GM03348 (cell line): ENCODE results near the gene TRIM59.
"Not testable (repeated sequence)": the region's sequence is repeated elsewhere in the genome, so short reads cannot be mapped to it uniquely, and the experiment has no call there.

Experiments
- DNase-seq: peaks from one replicate; pipeline ENCODE4 v3.0.0; 2012; ENCODE audit warnings: low spot score

Gene TRIM59

DNA sequence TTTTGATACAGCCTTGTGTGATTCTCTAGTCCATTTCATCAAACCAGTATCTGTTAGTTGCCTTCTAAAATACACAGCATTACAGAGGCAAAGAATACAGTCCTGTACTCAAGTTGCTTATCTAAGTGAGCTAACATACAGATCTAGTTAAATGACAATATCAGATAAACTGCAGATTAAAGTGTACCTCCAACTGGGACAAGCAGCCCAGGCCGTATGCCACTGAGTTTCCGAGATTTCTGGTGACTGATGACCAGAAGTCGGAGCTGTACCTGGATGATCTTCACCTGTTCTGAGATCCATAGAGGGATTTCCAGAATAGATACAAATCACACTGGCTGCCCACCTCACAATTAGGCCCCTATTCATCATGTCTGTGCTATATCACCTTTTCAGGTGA is 6.3 kb upstream of the TRIM59 start:
- DNase-seq = no peak

GRCh38 chr3:160454995-160455394 is 5.4 kb upstream of the TRIM59 start:
- DNase-seq = no peak

DNA sequence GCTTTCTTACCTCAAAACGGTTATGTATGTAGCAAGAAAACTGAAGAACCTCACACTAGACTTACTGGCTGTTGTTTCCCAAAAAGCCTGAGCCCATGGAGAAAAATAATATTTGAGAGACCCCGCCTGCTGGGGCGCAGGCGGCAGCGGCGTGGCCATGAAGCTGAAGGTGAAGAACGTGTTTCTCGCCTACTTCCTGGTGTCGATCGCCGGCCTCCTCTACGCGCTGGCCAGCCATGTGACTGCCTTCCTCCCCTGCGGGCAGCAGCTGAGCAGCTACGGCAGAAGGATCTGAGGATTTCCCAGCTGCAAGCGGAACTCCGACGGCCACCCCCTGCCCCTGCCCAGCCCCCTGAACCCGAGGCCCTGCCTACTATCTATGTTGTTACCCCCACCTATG is 2.7 kb upstream of the TRIM59 start:
- DNase-seq = not testable (repeated sequence)

GRCh38 chr3:160451602-160452001 is 2.0 kb upstream of the TRIM59 start:
- DNase-seq = no peak

DNA sequence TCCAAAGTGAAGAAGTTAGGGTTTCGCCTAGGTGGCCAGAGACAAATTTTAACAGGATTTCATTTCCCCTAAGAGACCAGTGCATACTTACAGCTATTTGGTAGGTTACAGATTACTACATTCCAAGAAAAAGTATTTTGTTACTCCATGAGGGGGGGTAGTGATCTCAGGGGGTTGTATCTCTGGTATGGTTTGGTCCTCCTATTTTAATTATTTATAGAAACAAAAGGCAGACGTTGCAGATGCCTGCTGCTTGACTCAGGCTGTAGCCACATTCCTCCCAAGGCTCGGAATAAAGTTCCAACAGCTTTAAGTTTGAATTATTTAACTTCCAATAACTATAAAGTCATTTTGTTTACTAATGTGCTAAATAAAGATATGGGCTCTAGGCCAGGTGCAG is 1.3 kb upstream of the TRIM59 start:
- DNase-seq = peak; percentile 91

DNA sequence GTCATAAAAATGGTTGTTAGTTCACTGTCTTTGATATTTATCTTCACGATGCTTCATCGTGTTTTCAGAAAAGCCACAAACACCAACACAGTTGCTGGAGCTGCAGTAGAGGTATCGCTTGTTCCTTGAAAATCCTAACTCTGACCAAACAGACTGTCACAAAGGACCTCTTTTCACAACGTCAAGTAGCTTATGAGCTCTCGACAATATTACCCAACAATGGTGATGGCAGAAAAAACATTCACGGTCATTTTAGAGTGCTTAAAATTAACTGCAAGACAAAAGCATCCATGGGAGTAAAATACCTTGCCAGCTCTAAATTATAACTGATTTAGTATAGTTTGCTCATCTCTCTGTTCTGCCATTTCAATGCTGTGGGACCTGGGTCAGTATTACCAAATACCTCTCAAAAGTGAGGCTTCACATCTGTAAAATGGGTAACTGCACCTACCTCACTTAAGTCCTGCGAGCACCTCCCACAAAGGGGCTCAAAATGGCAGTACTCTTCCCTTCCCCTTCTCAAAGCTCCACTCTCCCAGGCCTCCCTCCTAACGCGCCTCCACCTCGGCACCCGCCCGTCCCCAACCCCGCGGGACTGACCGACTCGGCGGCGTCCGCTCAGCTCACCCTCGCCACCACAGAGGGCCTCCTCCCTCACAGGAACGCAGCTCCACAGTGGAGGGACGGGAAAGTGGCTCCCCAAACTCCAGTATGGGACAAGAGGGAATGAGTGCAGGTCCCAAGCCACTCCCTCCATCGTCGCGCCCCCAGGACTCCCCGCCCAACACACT is 546 bp downstream of the TRIM59 start:
- DNase-seq = peak; percentile 16

- peak; percentile 16 for DNase-seq
These were observed 2.0 kb downstream of the TRIM59 start for GRCh38 chr3:160447544-160447943.

DNA sequence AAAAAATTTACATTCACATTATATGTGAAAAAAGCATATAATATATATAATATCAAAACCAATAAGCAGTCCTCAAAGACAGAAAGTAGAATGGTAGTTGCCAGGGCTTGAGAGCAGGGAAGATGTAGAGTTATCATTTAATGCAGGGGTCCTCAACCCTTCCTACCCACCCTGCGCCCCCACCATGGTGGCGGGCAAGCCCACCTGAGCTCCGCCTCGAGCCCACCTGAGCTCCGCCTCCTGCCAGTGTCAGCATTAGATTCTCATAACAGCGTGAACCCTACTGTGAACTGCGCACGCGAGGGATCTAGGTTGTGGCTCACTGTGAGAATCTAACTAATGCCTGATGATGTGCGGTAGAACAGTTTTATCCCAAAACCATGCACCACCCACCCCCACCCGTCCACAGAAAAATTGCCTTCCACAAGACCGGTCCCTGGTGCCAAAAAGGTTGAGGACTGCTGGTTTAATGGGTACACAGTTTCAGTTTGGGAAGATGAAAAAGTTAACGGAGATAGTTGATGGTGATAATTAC is 3.0 kb downstream of the TRIM59 start:
- no peak for DNase-seq

DNA sequence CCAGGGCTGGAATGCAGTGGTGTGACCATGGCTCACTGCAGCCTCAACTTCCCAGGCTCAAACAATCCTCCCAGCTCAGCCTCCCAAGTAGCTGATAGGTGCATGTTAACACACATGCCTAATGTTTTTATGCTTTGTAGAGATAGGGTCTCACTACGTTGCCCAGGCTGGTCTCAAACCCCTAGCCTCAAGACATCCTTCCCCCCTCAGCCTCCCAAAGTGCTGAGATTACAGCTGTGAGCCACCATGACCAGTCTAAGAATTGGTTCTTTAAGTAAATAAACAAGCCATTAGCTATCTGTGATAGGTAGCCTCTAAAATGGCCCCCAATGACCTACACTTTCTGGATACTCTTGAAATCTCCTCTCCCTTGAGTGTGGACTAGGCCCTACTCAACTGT is 3.7 kb downstream of the TRIM59 start:
- DNase-seq = no peak

DNA sequence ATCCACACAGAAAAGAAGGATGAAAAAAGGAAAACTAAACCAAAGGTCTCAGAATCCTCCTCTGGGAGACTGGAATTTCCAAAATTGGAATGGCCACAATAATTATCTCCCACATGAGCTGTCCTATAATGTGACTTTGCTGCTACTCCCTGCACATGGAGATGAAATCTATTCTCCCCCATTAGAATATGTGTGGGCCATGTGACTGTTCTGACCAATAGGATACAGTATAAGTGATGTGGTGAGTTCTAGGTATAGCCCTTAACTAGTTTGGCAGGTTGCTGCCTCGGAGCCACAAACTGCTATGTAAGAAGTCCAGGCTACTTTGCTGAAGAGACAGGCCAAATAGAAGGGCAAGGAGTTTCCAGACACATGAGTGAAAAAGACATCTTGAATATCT is 5.2 kb downstream of the TRIM59 start:
- peak; percentile 6 for DNase-seq

DNA sequence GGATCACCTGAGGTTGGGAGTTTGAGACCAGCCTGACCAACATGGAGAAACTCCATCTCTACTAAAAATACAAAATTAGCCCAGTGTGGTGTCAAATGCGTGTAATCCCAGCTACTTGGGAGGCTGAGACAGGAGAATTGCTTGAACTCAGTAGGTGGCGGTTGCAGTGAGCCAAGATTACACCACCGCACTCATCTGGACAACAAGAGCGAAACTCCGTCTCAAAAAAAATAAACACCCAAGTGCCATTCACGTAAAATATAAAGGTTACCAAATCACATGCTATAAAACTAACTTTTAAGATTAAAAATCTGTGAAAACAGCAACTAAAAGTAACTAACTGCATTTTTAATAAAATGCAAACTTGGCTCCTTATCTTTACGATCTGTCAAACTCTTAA is 8.9 kb downstream of the TRIM59 start:
- DNase-seq = no peak

GRCh38 chr3:160437083-160437455 is 12.5 kb downstream of the TRIM59 start:
- no peak for DNase-seq

DNA sequence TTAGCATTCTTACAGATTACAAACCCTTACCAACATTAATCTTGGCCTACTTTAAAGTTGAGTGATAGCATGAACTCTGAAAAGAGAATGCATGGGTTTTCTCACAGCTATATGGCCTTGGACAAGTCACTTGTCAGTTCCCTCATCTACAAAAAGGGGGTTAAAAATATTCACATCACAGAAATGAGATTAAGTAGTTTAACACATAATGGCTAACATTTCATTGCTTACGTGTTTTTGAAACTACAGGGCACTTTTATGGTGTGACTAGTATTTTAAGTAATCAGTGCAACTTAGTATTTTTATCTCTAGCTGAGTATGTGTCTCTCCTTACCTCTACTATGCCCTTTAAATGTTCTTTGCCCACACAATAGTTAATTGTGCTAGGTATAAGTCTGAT is 13.8 kb downstream of the TRIM59 start:
- no peak for DNase-seq

DNA sequence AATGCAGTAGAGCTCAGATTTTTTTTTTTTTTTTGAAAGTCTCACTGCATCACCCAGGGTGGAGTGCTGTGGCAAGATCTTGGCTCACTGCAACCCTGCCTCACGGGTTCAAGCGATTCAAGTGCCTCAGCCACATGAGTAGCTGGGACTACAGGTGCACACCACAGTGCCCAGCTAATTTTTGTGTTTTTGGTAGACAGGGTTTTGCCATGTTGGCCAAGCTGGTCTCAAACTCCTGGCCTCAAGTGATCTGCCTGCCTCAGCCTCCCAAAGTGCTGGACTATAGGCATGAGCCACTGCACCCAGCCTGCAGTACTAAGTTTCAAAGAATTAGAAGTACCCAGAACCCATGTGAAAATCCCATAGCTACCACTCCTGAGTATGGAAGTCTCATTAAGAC is 14.5 kb downstream of the TRIM59 start:
- no peak for DNase-seq

DNA sequence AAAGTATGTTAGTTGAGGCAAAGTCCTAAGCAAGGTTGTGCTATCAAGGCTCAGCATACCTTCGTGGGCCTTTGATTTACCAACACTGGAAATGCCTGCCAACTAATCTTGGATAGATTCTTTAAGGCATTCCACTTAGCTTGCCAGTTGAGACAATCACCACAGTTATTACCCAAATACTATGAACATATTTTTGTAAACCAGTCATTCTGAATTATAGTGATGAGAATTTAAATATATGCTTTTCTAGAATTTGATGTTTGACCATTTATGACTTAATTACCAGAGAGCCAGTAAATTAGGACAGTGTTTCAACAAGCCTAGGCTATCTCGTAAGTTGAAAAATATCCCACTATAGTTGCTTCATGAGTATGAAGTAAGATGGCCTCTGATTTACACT is 15.5 kb downstream of the TRIM59 start:
- peak; percentile 70 for DNase-seq

GRCh38 chr3:160427832-160428424 is 21.7 kb downstream of the TRIM59 start:
- no peak for DNase-seq

- DNase-seq = no peak
These were observed 32.3 kb downstream of the TRIM59 start for GRCh38 chr3:160417311-160417710.

DNA sequence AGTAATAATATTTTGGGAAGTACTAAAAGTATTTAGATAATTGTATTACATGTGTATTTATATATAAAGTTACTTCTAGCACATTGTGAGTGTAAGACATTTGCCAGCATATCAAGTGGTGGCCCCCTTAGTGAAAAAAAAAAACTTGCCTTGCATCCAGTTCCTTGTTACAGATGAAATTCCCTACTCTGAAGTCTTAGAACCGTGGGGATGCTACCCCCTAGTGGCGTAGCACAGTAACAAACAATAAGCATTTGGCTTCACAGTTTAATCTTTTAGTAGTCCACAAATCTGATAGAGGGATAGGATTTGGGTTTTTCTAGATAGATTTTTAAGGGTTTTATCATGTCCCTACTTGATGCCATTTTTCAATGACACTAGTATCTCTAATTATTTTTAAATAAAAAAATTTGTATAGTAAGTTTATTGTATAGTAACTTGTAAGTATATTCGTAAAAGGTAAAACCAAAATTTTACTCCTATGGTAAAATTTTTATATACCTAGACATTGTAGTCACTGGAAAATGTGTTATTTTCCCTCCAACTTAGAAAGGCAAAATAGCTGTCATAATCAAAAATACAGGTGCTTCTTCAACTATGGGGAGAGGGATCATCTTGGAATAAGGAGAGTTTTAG is 35.9 kb downstream of the TRIM59 start:
- DNase-seq = peak; percentile 76

- DNase-seq = no peak
These were observed 37.1 kb downstream of the TRIM59 start for GRCh38 chr3:160412477-160412876.

DNA sequence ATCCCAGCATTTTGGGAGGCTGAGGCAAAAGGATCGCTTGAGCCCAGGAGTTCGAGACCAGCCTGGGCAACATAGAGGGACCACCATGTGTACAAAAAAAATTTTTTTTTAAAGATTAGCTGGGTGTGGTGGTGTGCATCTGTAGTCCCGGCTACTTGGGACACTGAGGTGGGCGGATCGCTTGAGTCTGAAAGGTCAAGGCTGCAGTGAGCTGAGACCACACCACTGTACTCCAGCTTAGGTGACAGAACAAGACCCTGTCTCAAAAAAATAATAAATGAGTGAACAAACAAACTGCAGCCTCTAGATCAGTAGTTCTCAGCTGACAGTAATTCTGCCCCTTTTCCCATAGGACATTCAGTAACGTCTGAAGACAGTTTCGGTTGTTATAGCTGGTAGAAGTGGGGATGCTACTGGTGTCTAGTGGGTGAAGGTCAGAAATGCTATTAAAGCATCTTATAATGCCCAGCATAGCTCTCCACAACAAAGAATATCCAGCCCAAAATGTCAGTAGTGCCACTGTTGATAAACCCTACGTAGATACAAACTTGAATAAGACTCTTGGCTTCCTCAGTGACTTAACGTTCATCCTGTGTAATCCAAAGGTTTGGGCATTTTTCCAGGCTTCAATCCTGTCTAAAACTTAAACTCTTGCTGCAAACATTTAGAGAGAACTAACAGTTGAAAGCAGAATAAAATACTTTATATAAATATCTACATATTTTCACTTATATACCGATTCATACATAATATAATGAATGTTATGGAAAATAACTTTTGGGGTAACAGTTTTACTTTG is 39.6 kb downstream of the TRIM59 start:
- no peak for DNase-seq

GRCh38 chr3:160403796-160404470 is 45.7 kb downstream of the TRIM59 start:
- DNase-seq = no peak

- no peak for DNase-seq
These were observed 46.5 kb downstream of the TRIM59 start for GRCh38 chr3:160403028-160403545.
